GM13977 (cell line): ENCODE data around the gene UQCC5.

Experiments
- DNase-seq: peaks from one replicate; pipeline ENCODE4 v3.0.0; 2012; ENCODE audit warnings: low spot score
- CTCF ChIP-seq: IDR thresholded peaks from 2 replicates; pipeline ENCODE4 v1.5.1; 2012; ENCODE audit warnings: mild to moderate bottlenecking, control low read depth; ENCODE audit not compliant: insufficient read depth; ENCODE audit errors: extremely low read depth, missing control alignments
- in situ Hi-C: fragments of 300-500 bp; cut with MboI; formaldehyde crosslinking; loops from one replicate; pipeline ENCODE4 v1.12.0; 2022; ENCODE audit warnings: low sequenced_read_pairs, low pct_unique_long_range_greater_than_20kb, mixed read lengths, inconsistent platforms; ENCODE audit not compliant: unreplicated experiment

UQCC5 gene

GRCh38 chr3:52512727-52513126, 23.7 kb upstream of the UQCC5 start:
- in situ Hi-C loops = no loop called here

GRCh38 chr3:52513281-52513680, 23.1 kb upstream of the UQCC5 start:
- TF ChIP-seq CTCF = no peak
- no peak for DNase-seq
- in situ Hi-C loops = no loop called here

More at GRCh38 chr3:52512727-52513126, 23.7 kb upstream of the UQCC5 start:
- no peak for DNase-seq
- TF ChIP-seq CTCF = no peak

GRCh38 chr3:52514576-52514975, 21.8 kb upstream of the UQCC5 start:
- DNase-seq = no peak
- TF ChIP-seq CTCF = no peak
- in situ Hi-C loops = no loop called here

DNA sequence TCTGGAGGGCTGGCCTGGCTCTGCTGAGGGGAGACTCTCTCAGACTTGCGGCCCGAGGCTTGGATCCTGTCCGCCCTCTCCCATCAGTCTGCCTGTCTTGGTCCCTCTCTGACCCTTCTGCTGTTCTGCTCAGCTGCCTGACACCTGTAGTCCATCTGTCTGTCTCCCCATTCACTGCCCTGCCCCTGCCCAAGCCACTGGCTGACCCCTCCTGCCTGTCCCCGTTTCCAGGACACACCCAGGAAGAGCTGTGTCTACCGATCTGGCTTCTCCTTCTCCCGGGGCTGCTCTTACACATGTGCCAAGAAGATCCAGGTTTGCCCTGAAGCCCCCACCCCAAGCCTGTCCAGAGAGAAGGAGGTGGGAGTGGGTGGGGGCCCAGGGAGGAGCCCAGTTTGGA, 21.2 kb upstream of the UQCC5 start:
- in situ Hi-C loops = no loop called here

GRCh38 chr3:52516509-52517195, 19.8 kb upstream of the UQCC5 start:
- DNase-seq = no peak
- no peak for TF ChIP-seq CTCF
- in situ Hi-C loops = no loop called here

More for the DNA sequence above, 21.2 kb upstream of the UQCC5 start:
- no peak for TF ChIP-seq CTCF
- DNase-seq = no peak

DNA sequence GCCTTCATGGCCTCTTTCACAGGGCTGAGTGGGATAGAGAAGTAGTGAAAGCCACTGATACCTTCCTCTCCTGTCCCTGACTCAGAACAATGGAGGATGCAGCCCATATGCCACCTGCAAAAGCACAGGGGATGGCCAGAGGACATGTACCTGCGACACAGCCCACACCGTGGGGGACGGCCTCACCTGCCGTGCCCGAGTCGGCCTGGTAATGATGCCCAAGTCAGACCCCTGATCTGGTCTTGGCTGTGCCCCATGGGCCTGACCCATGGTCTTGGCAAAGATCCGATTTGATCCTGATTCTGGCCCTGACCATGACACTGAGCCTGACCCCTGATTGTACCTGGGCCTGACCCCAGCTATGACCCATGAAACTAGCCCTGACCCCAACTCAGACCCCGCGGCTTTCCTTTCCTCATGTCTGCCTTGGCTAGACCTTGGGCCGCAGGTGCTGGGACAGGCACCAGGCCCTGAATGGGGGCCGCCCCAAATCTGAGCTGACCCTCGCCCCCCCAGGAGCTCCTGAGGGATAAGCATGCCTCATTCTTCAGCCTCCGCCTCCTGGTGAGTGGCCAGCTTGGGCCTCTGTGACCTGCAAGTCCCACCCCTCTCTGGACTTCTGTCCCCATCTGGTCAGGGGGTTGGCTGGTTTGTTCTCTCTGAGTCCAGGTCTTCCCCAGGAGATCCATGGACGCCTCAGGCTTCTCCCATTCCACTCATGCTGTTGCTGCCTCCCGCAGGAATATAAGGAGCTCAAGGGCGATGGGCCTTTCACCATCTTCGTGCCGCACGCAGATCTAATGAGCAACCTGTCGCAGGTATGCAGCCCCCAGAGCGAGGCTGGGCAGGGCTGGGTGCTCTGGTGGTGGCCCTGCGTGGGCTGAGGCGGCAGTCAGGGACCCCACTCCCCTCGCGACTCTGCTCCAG, 18.3 kb upstream of the UQCC5 start:
- in situ Hi-C loops = no loop called here
- TF ChIP-seq CTCF = no peak
- DNase-seq = no peak
